Memory B cell (primary cell): ENCODE data around the gene C2orf92.
"Not testable (repeated sequence)": the region's sequence is repeated elsewhere in the genome, so short reads cannot be mapped to it uniquely, and the experiment has no call there.

ENCODE experiments used
- ATAC-seq: fragments of 150-1000 bp; cut with Tn5 transposase; 2 replicates; pipeline ENCODE4 v1.10.0; 2021; ENCODE audit warnings: low read depth, mild to moderate bottlenecking, moderate library complexity
- DNase-seq, 2 donors: peaks; one replicate each; pipeline ENCODE4 v3.0.0; 2022; ENCODE audit warnings: low spot score in 2 of 2
- H3K27ac Mint-ChIP-seq: one replicate; pipeline ENCODE4 v1.8.0; 2022; ENCODE audit warnings: mild to moderate bottlenecking, moderate library complexity, mixed read lengths
- H3K27me3 Mint-ChIP-seq: one replicate; pipeline ENCODE4 v1.8.0; 2022; ENCODE audit warnings: mixed read lengths
- H3K36me3 Mint-ChIP-seq: one replicate; pipeline ENCODE4 v1.8.0; 2022; ENCODE audit warnings: mild to moderate bottlenecking, mixed read lengths
- H3K4me1 Mint-ChIP-seq: one replicate; pipeline ENCODE4 v1.8.0; 2022; ENCODE audit warnings: mixed read lengths
- H3K4me3 Mint-ChIP-seq: one replicate; pipeline ENCODE4 v1.8.0; 2022; ENCODE audit warnings: mild to moderate bottlenecking, moderate library complexity, mixed read lengths
- H3K9me3 Mint-ChIP-seq: one replicate; pipeline ENCODE4 v1.8.0; 2022; ENCODE audit warnings: mixed read lengths

C2orf92 gene

GRCh38 chr2:97707362-97708047, 38.0 kb downstream of the C2orf92 start:
- Mint-ChIP-seq H3K4me1 (peaks cover 4% of the 10 kb centered on the region), H3K27ac (no peak overlapping the region), H3K36me3 (no peaks in the 10 kb centered on the region), H3K27me3 (peaks cover 9% of the 10 kb centered on the region), H3K9me3 (no peaks in the 10 kb centered on the region), H3K4me3 (no peak overlapping the region)
- DNase-seq = no peak
- no peak for ATAC-seq

GRCh38 chr2:97708048-97708380, 38.5 kb downstream of the C2orf92 start:
- no peaks in the 10 kb centered on the region for H3K36me3 Mint-ChIP-seq
- DNase-seq = no peak
- peaks cover 9% of the 10 kb centered on the region for H3K27me3 Mint-ChIP-seq
- H3K27ac Mint-ChIP-seq = no peak overlapping the region
- no peak for ATAC-seq
- H3K4me1 Mint-ChIP-seq = peaks cover 4% of the 10 kb centered on the region
- H3K9me3 Mint-ChIP-seq = no peaks in the 10 kb centered on the region
- H3K4me3 Mint-ChIP-seq = no peak overlapping the region

GRCh38 chr2:97708608-97709007, 39.1 kb downstream of the C2orf92 start:
- DNase-seq (no peak), ATAC-seq (no peak)
- Mint-ChIP-seq H3K27me3 (peaks cover 9% of the 10 kb centered on the region), H3K9me3 (no peaks in the 10 kb centered on the region), H3K4me1 (peaks cover 4% of the 10 kb centered on the region), H3K4me3 (no peak overlapping the region), H3K36me3 (no peaks in the 10 kb centered on the region), H3K27ac (no peak overlapping the region)

GRCh38 chr2:97711394-97711711, 41.8 kb downstream of the C2orf92 start:
- H3K27me3 Mint-ChIP-seq = peaks cover 9% of the 10 kb centered on the region
- no peaks in the 10 kb centered on the region for H3K9me3 Mint-ChIP-seq
- H3K36me3 Mint-ChIP-seq = no peaks in the 10 kb centered on the region
- no peak for DNase-seq
- H3K27ac Mint-ChIP-seq = no peak overlapping the region
- H3K4me3 Mint-ChIP-seq = no peak overlapping the region
- ATAC-seq = no peak
- peaks cover 5% of the 10 kb centered on the region for H3K4me1 Mint-ChIP-seq

- ATAC-seq, H3K4me1 Mint-ChIP-seq, H3K9me3 Mint-ChIP-seq, H3K36me3 Mint-ChIP-seq, H3K27me3 Mint-ChIP-seq, DNase-seq, H3K27ac Mint-ChIP-seq, H3K4me3 Mint-ChIP-seq: not testable (repeated sequence)
Observed at GRCh38 chr2:97712175-97712574, 42.7 kb downstream of the C2orf92 start.

DNA sequence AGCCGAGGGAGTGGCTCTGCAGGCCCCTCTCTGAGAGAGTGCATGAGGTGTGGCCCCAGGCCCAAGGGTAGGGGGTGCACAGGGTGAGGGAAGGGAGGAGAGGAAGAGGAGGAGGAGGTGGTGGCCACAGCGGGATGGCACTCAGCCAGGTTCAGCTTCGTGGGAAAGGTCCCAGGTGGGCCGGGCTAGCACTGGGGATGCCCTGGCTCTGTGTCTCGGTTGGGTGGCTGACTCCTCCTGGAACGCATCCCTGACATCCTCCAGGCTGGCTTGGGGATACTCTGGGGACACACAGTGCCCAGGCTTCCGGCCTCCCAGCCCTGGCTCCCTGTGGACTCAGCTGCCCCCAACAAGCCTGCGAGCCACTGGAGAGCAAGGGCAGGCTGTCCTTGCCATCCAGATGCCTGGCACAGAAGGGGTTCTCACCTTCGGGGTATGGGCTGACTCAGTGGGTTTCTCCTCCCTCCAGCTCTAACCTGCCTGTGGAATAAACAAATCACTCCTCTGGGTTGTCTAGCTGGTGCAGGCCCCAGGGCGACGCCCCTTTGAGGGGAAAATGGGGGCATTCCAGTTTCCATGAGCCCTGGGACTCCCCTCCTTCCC, 43.3 kb downstream of the C2orf92 start:
- DNase-seq (no peak), ATAC-seq (no peak)
- no peaks in the 10 kb centered on the region for H3K36me3 Mint-ChIP-seq
- no peaks in the 10 kb centered on the region for H3K9me3 Mint-ChIP-seq
- no peak overlapping the region for H3K27ac Mint-ChIP-seq
- no peak overlapping the region for H3K4me3 Mint-ChIP-seq
- peaks cover 9% of the 10 kb centered on the region for H3K4me1 Mint-ChIP-seq
- H3K27me3 Mint-ChIP-seq = peaks cover 9% of the 10 kb centered on the region

GRCh38 chr2:97713296-97714083, 44.0 kb downstream of the C2orf92 start, which contains the start of gene ZAP70:
Gene ZAP70 (plus strand): TSS chr2:97713576. CDS start chr2:97724037, 10,461 bp downstream.
- no peak for DNase-seq

GRCh38 chr2:97714084-97714949, 44.8 kb downstream of the C2orf92 start:
- Mint-ChIP-seq H3K9me3 (no peaks in the 10 kb centered on the region), H3K4me1 (peaks cover 19% of the 10 kb centered on the region), H3K27ac (no peak overlapping the region), H3K4me3 (no peak overlapping the region), H3K36me3 (no peaks in the 10 kb centered on the region), H3K27me3 (peaks cover 5% of the 10 kb centered on the region)
- DNase-seq (no peak), ATAC-seq (no peak)

More at GRCh38 chr2:97713296-97714083, 44.0 kb downstream of the C2orf92 start, which contains the start of gene ZAP70:
- H3K4me3 Mint-ChIP-seq = no peak within 1 kb of the TSS
- no peak within 1 kb of the TSS for H3K27ac Mint-ChIP-seq
- H3K27me3 Mint-ChIP-seq = peaks cover 6% of the 10 kb centered on the region
- ATAC-seq = no peak
- peaks cover 10% of the 10 kb centered on the region for H3K4me1 Mint-ChIP-seq
- H3K9me3 Mint-ChIP-seq = no peaks in the 10 kb centered on the region
- H3K36me3 Mint-ChIP-seq = no peaks in the 10 kb centered on the region

DNA sequence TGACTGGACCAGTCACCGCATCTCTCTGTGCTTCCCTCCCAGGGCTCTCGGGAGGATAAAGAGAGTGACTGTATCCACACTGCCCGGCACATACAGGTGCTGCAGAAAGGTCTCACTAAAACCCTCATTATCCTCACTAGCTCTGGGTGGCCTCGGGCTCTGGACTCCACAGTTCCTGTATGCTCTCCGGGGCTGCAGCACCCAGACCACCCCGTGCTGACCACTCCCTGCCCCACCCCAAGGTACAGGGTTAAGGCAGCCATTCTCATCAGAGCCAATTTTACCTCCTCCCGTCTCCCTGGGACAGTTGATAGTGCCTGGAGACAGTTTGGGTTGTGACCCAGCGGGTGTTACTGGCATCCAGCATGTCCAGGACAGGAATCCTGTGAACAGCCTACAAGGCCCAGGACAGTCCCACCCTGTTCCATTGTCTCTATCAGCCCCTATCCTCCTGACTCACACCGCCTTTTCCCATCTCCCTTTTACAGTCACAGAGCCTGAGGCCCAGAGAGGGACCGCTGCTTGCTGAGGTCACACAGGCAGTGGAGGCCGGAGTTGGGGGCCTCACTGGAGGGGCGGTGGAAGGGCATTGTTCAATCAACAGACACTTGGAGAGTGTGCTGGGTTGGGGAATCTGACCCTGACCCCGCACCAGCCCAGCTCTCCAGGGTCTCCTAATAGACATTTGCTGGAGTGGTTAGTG, 45.6 kb downstream of the C2orf92 start:
- H3K36me3 Mint-ChIP-seq = no peaks in the 10 kb centered on the region

GRCh38 chr2:97715951-97716694, 46.6 kb downstream of the C2orf92 start:
- no peak overlapping the region for H3K4me3 Mint-ChIP-seq
- ATAC-seq (no peak), DNase-seq (no peak)

More for the DNA sequence above, 45.6 kb downstream of the C2orf92 start:
- Mint-ChIP-seq H3K4me3 (no peak overlapping the region), H3K4me1 (peaks cover 18% of the 10 kb centered on the region), H3K9me3 (no peaks in the 10 kb centered on the region), H3K27me3 (peaks cover under 1% of the 10 kb centered on the region), H3K27ac (no peak overlapping the region)
- no peak for DNase-seq
- ATAC-seq = no peak

GRCh38 chr2:97716695-97717612, 47.4 kb downstream of the C2orf92 start:
- ATAC-seq = no peak
- no peak for DNase-seq
- Mint-ChIP-seq H3K4me3 (no peak overlapping the region), H3K36me3 (no peaks in the 10 kb centered on the region), H3K27me3 (no peaks in the 10 kb centered on the region), H3K4me1 (peaks cover 21% of the 10 kb centered on the region), H3K9me3 (no peaks in the 10 kb centered on the region), H3K27ac (no peak overlapping the region)

More at GRCh38 chr2:97715951-97716694, 46.6 kb downstream of the C2orf92 start:
- Mint-ChIP-seq H3K27me3 (no peaks in the 10 kb centered on the region), H3K27ac (no peak overlapping the region), H3K9me3 (no peaks in the 10 kb centered on the region), H3K36me3 (no peaks in the 10 kb centered on the region), H3K4me1 (peaks cover 21% of the 10 kb centered on the region)

- H3K27ac Mint-ChIP-seq = no peak overlapping the region
- H3K9me3 Mint-ChIP-seq = no peaks in the 10 kb centered on the region
- H3K27me3 Mint-ChIP-seq = no peaks in the 10 kb centered on the region
- no peak overlapping the region for H3K4me3 Mint-ChIP-seq
- H3K4me1 Mint-ChIP-seq = peaks cover 21% of the 10 kb centered on the region
- H3K36me3 Mint-ChIP-seq = no peaks in the 10 kb centered on the region
- ATAC-seq (no peak), DNase-seq (no peak)
Observed at GRCh38 chr2:97717613-97717995, 48.1 kb downstream of the C2orf92 start.
